ENCODE results near the gene RDX. TPM values are rescaled to one million over a fixed set of nuclear protein-coding genes. Genes with fewer than 3 reads are reported as not detected.

The RDX gene
- total and polyA plus RNA-seq, 2 of the 8 experiments (the other 6 are each of a cell fraction or from before 2014, with no cell fraction given) = 27.4 to 100 TPM

- no peaks in the 10 kb centered on the region; the same call in 1 of the 2 replicates for H3K23me2 ChIP-seq (ENCODE audit: low read depth, low read length)
- no peaks in the 10 kb centered on the region for H3K9me3 ChIP-seq (ENCODE audit: insufficient read depth in 2 of 2, low read depth in 1 of 2, low read length in 1 of 2)
- no peak overlapping the region for H3K4ac ChIP-seq (replicated peaks; ENCODE audit: insufficient read length, low read depth, low read length)
- H2BK15ac ChIP-seq (ENCODE audit: low read length) = no peak overlapping the region
- no peak overlapping the region for H3K56ac ChIP-seq (replicated peaks; ENCODE audit: insufficient read length, low read depth, low read length)
- 42% methylated on average over 4 of the region's 4 CpGs; no CpG with 5 or more reads in 1 of the 2 experiments for WGBS, 2 experiments (ENCODE audit: extremely low coverage in 1 of 2, insufficient coverage in 1 of 2, insufficient read length in 1 of 2, insufficient replicate concordance in 2 of 2, low coverage in 1 of 2, low lambda C conversion rate in 2 of 2, missing lambda C conversion rate in 1 of 2)
- no peak overlapping the region for H2BK20ac ChIP-seq (ENCODE audit: low read length)
- peak overlapping the region; percentile 72 to 93 (median 88) for H3K4me3 ChIP-seq (ENCODE audit: extremely low read depth in 1 of 4, insufficient read depth in 2 of 4, low read depth in 3 of 4, low read length in 4 of 4)
- peaks cover 4% of the 10 kb centered on the region; the same call in 1 of the 2 replicates for H3K79me1 ChIP-seq (ENCODE audit: low read depth, low read length)
- no peaks in the 10 kb centered on the region for H3K36me3 ChIP-seq (ENCODE audit: control insufficient read depth in 2 of 4, insufficient read depth in 4 of 4, low read length in 3 of 4)
- H2AFZ ChIP-seq (ENCODE audit: low read length) = no peak overlapping the region
- H3K79me2 ChIP-seq (ENCODE audit: control insufficient read depth in 1 of 2, insufficient read depth in 2 of 2, low read length in 2 of 2) = peaks cover 8 to 59% of the 10 kb centered on the region in 2 experiments
- ChIA-PET POLR2A (ENCODE audit: partially characterized antibody) (no interaction called here), CTCF (ENCODE audit: partially characterized antibody) (no interaction called here)
- H4K91ac ChIP-seq (replicated peaks; ENCODE audit: insufficient read length, low read length) = no peak overlapping the region
- no peak overlapping the region for H2BK120ac ChIP-seq (replicated peaks; ENCODE audit: low read depth, low read length)
- H2BK5ac ChIP-seq (ENCODE audit: low read depth, low read length) = no peak overlapping the region
- H2AK5ac ChIP-seq (ENCODE audit: low read depth, low read length) = no peak overlapping the region
- H3K14ac ChIP-seq (ENCODE audit: insufficient read length) = no peak overlapping the region
- H4K8ac ChIP-seq (ENCODE audit: extremely low read depth, insufficient read depth, low read length) = no peak overlapping the region
- H3K4me1 ChIP-seq (replicated peaks in 1 of 4; ENCODE audit: control insufficient read depth in 3 of 4, insufficient read depth in 4 of 4, low read length in 3 of 4) = peaks cover 4 to 11% (median 7%) of the 10 kb centered on the region in 4 experiments; a peak in 5 of 7 replicates
- peaks cover 4 to 10% of the 10 kb centered on the region in 2 experiments for H4K20me1 ChIP-seq (replicated peaks in 1 of 2; ENCODE audit: control insufficient read depth in 1 of 2, insufficient read depth in 2 of 2, low read length in 2 of 2)
- peak overlapping the region in 1 of 4 experiments; percentile 21; a peak in 2 of 7 replicates for H3K9ac ChIP-seq (replicated peaks in 1 of 4; ENCODE audit: extremely low read depth in 1 of 4, low read depth in 3 of 4, low read length in 3 of 4)
- H3K27me3 ChIP-seq (replicated peaks in 1 of 4; ENCODE audit: control insufficient read depth in 3 of 4, extremely low read depth in 1 of 4, insufficient read depth in 3 of 4, low read length in 3 of 4) = no peaks in the 10 kb centered on the region
- peak overlapping the region; percentile 58 to 75 for H3K4me2 ChIP-seq (ENCODE audit: insufficient read depth in 1 of 2, low read depth in 2 of 2, low read length in 2 of 2)
- H2BK12ac ChIP-seq (ENCODE audit: low read depth, low read length) = no peak overlapping the region
- FAIRE-seq (no peak), DNase-seq (ENCODE audit: low read depth in 1 of 2, low spot score in 2 of 2) (no peak)
- H3K23ac ChIP-seq (ENCODE audit: insufficient read length) = no peak overlapping the region
- H4K5ac ChIP-seq (ENCODE audit: insufficient read length, low read depth, low read length) = no peak overlapping the region
- no peak overlapping the region for H3K27ac ChIP-seq (ENCODE audit: low read depth, low read length)
- no peak overlapping the region for H3K18ac ChIP-seq (ENCODE audit: extremely low read depth, low read length)
- no peak for TF ChIP-seq BCL11A (IDR thresholded peaks at IDR 0.05; ENCODE audit: low read depth in 2 of 2, low read length in 2 of 2)
- TF ChIP-seq YY1 (IDR thresholded peaks at IDR 0.05; ENCODE audit: low read depth, low read length) = no peak
- TF ChIP-seq JUN (IDR thresholded peaks at IDR 0.05; ENCODE audit: low read depth, low read length) = no peak
- TF ChIP-seq SP2 (IDR thresholded peaks at IDR 0.05; ENCODE audit: low read length) = no peak
- TF ChIP-seq BACH1 (IDR thresholded peaks at IDR 0.05; ENCODE audit: low read length) = no peak
- TF ChIP-seq NRF1 (IDR thresholded peaks at IDR 0.05; ENCODE audit: low read depth, low read length) = no peak
- TF ChIP-seq CTBP2 (IDR thresholded peaks at IDR 0.05; ENCODE audit: borderline replicate concordance, insufficient read depth, insufficient read length, low read length) = no peak
- TF ChIP-seq TBP (IDR thresholded peaks at IDR 0.05; ENCODE audit: low read depth, low read length) = no peak
- TF ChIP-seq POLR2A (IDR thresholded peaks at IDR 0.05; ENCODE audit: control extremely low read depth in 1 of 2, low read depth in 2 of 2, low read length in 2 of 2) = no peak
- no peak for TF ChIP-seq SUZ12 (IDR thresholded peaks at IDR 0.05; ENCODE audit: low read length)
- TF ChIP-seq JUND (IDR thresholded peaks at IDR 0.05; ENCODE audit: low read length) = no peak
- TF ChIP-seq TAF7 (optimal IDR thresholded peaks at IDR 0.05; ENCODE audit: borderline replicate concordance, low read depth, low read length) = no peak
- no peak for TF ChIP-seq RFX5 (IDR thresholded peaks at IDR 0.05; ENCODE audit: borderline replicate concordance, low read depth, low read length)
- no peak for TF ChIP-seq SIN3A (conservative IDR thresholded peaks at IDR 0.05 in 1 of 2, IDR thresholded peaks at IDR 0.05 in 1 of 2; ENCODE audit: low read depth in 1 of 2, low read length in 2 of 2)
- no peak for TF ChIP-seq SRF (IDR thresholded peaks at IDR 0.05; ENCODE audit: low read depth, low read length)
Measured at GRCh38 chr11:110295086-110295485, 1.3 kb downstream of the RDX start.

Data from H1 (cell line).